Occipital lobe (tissue), 2 donors: Measurements from ENCODE around the gene FBN3. TPM values are rescaled to one million over a fixed set of nuclear protein-coding genes. Genes with fewer than 3 reads are reported as not detected.
"Not testable (repeated sequence)": the region's sequence is repeated elsewhere in the genome, so short reads cannot be mapped to it uniquely, and the experiment has no call there.

Source experiments
- DNase-seq: peaks from one replicate; lab custom pipeline; 2025; lab: John Stamatoyannopoulos, UW
- total RNA-seq: library from RNA; depleted of rRNA; stranded (reverse); fragments of >200 nt; gene quantifications from one replicate; pipeline ENCODE4 v1.2.3, GENCODE V29; 2014

Gene FBN3
- total RNA-seq, 1 donor from 2014 or later, result 23.2 TPM

- DNase-seq, result not testable (repeated sequence)
These were observed 125.1 kb downstream of the FBN3 start for GRCh38 chr19:8024256-8024655.

GRCh38 chr19:8023371-8023770 is 126.0 kb downstream of the FBN3 start:
- DNase-seq, result no peak

GRCh38 chr19:8022275-8022674 is 127.1 kb downstream of the FBN3 start:
- DNase-seq, result no peak

DNA sequence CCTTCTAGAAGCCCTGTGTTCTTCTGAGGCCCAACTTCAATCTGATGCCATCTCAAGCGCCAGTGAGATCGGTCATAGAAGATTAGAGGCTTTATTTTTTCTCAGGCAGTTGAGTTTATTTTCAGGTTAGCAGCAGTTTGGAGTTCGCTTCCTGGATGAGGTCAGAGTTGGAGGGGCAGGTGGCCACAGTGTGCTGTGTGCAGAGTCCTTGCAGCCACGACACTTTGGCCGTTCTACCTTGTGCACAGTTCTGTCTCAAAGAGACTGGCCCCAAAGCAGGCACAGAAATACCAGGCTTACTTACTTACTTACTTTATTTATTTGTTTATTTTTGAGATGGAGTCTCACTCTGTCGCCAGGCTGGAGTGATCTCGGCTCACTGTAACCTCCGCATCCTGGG is 128.0 kb downstream of the FBN3 start:
- no peak for DNase-seq

- no peak for DNase-seq
These were observed 128.7 kb downstream of the FBN3 start for GRCh38 chr19:8020681-8021080.

DNA sequence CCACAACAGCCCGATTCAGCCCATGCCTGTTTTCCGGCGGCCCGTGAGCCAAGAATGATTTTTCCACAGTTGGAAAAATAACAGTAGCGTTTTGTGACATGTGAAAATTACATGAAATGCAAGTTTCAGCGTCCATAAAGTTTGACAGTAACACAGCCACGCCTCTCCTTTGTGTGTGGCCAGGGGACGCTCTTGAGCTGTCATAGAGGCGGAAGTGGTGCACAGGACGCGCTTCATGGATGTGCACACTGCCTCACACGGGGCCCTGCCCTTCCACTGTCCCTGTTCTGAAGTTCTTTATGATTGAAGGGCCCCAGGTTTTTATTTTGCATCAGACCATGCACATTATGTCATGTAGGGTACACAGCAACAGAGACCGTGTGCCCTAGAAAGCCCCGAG is 131.6 kb downstream of the FBN3 start:
- no peak for DNase-seq

Other genes starting within 250 kb of the FBN3 start
- gene MAP2K7, start 245.7 kb downstream of the FBN3 start, total RNA-seq, result 6.7 TPM
- gene TGFBR3L, start 234.8 kb downstream of the FBN3 start, total RNA-seq, result not detected
- gene SNAPC2, start 229.3 kb downstream of the FBN3 start, total RNA-seq, result 6.2 TPM
- gene CTXN1, start 223.5 kb downstream of the FBN3 start, total RNA-seq, result 15.4 TPM
- gene TIMM44, start 205.9 kb downstream of the FBN3 start, total RNA-seq, result 20.9 TPM
- gene ELAVL1, start 144.0 kb downstream of the FBN3 start, total RNA-seq, result 16.2 TPM
- 0.31 TPM for gene CCL25, start 96.8 kb downstream of the FBN3 start, total RNA-seq
- 50.7 TPM for gene CERS4, start 59.8 kb upstream of the FBN3 start, total RNA-seq
- 13.4 TPM for gene CD320, start 158.8 kb upstream of the FBN3 start, total RNA-seq
- 10.5 TPM for gene NDUFA7, start 171.8 kb upstream of the FBN3 start, total RNA-seq
- 161 TPM for gene RPS28, start 171.9 kb upstream of the FBN3 start, total RNA-seq
- 5.1 TPM for gene KANK3, start 193.7 kb upstream of the FBN3 start, total RNA-seq
- gene ANGPTL4, start 214.6 kb upstream of the FBN3 start, total RNA-seq, result 0.94 TPM
- 76.9 TPM for gene RAB11B, start 240.8 kb upstream of the FBN3 start, total RNA-seq